PFSK-1 (cell line): ENCODE measurements around the gene LDB2.

Experiments used
- FOXP2 ChIP-seq: optimal IDR thresholded peaks from 2 replicates; pipeline ENCODE3; 2011; ENCODE audit warnings: borderline replicate concordance, control low read depth, inconsistent platforms; ENCODE audit not compliant: insufficient read depth; ENCODE audit errors: extremely low read length, extremely low read depth
- POLR2AphosphoS5 ChIP-seq: IDR thresholded peaks from 2 replicates; pipeline ENCODE4 v1.6.1; 2012; ENCODE audit warnings: low read depth, mild to moderate bottlenecking, control low read depth, low read length, moderate library complexity
- REST ChIP-seq, 2 experiments: IDR thresholded peaks; 2 replicates each; pipeline versions ENCODE4 v1.6.1 to v1.8.0; 2011 to 2012; ENCODE audit warnings: low read depth in 2 of 2, low read length in 2 of 2, control low read depth in 1 of 2, inconsistent platforms in 1 of 2, mild to moderate bottlenecking in 1 of 2, moderate library complexity in 1 of 2; ENCODE audit not compliant: insufficient read depth in 1 of 2
- SIN3A ChIP-seq: IDR thresholded peaks from 2 replicates; pipeline ENCODE4 v1.6.1; 2012; ENCODE audit warnings: mild to moderate bottlenecking, low read length, moderate library complexity, borderline replicate concordance; ENCODE audit not compliant: insufficient read depth
- TAF1 ChIP-seq: IDR thresholded peaks from 2 replicates; pipeline ENCODE4 v1.6.1; 2012; ENCODE audit warnings: low read length, control low read depth, borderline replicate concordance; ENCODE audit not compliant: insufficient read depth

LDB2 gene

DNA sequence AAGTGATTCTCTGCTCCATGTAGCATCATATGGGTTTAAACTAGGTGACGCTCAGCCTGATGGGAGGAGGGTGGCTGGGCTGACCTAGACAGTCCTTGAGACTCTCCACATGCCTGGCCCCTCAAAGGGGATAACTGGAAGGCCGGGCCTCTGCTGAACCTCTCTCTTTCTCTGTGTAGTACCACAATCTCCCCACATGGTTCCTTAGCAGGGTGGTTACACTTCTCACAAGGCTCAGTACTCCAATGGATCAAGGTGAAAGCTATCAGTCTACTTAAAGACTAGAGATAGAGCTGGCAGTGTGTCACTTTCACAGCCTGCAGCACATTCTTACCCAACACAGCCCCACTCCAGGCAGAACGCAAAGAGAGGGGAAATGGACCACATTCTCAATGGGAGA lies 80.4 kb downstream of the LDB2 start:
- no peak for TF ChIP-seq FOXP2
- no peak for TF ChIP-seq SIN3A
- no peak for TF ChIP-seq TAF1

DNA sequence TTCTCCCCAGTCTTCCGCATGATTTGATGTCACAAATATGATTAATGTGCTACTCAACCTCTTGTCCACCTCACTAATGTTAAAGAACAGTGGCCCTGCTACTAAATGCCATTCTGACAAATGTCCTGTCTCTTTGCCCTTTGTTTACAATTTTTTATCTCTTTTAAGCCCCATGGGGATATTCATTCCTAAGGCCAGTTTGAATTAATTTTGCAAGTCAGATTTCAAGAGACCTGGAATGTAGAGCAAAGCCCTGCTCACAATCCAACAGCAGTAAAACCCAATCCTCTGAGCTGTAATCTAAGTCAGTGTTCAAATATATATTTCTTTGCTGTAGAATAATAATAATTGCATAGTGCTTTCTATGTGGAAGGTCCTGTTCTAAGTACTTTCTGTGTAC lies 81.2 kb downstream of the LDB2 start:
- TF ChIP-seq POLR2AphosphoS5 = no peak
- no peak for TF ChIP-seq REST (IDR thresholded peaks at IDR 0.05; ENCODE audit: insufficient read depth in 1 of 2, low read depth in 2 of 2, low read length in 2 of 2)
- no peak for TF ChIP-seq TAF1
- TF ChIP-seq FOXP2 = no peak
- TF ChIP-seq SIN3A = no peak

- TF ChIP-seq TAF1 (no peak), POLR2AphosphoS5 (no peak), FOXP2 (no peak), SIN3A (no peak), REST (IDR thresholded peaks at IDR 0.05; ENCODE audit: insufficient read depth in 1 of 2, low read depth in 2 of 2, low read length in 2 of 2) (no peak)
Measured at GRCh38 chr4:16814361-16814760, 84.1 kb downstream of the LDB2 start.

GRCh38 chr4:16812041-16812440 lies 86.4 kb downstream of the LDB2 start:
- TF ChIP-seq SIN3A (no peak), REST (IDR thresholded peaks at IDR 0.05; ENCODE audit: insufficient read depth in 1 of 2, low read depth in 2 of 2, low read length in 2 of 2) (no peak), FOXP2 (no peak), POLR2AphosphoS5 (no peak), TAF1 (no peak)

GRCh38 chr4:16809943-16810342 lies 88.5 kb downstream of the LDB2 start:
- TF ChIP-seq POLR2AphosphoS5 = no peak
- no peak for TF ChIP-seq SIN3A
- no peak for TF ChIP-seq TAF1
- no peak for TF ChIP-seq REST (IDR thresholded peaks at IDR 0.05; ENCODE audit: insufficient read depth in 1 of 2, low read depth in 2 of 2, low read length in 2 of 2)
- TF ChIP-seq FOXP2 = no peak
